HG03442 (cell line): ENCODE measurements around the gene PLEKHA6.

Experiments used
- ATAC-seq: cut with Tn5 transposase; IDR thresholded peaks from one replicate; pipeline ENCODE4 v1.9.1; 2021; ENCODE audit warnings: mild to moderate bottlenecking, moderate library complexity; ENCODE audit not compliant: unreplicated experiment

The PLEKHA6 gene

DNA sequence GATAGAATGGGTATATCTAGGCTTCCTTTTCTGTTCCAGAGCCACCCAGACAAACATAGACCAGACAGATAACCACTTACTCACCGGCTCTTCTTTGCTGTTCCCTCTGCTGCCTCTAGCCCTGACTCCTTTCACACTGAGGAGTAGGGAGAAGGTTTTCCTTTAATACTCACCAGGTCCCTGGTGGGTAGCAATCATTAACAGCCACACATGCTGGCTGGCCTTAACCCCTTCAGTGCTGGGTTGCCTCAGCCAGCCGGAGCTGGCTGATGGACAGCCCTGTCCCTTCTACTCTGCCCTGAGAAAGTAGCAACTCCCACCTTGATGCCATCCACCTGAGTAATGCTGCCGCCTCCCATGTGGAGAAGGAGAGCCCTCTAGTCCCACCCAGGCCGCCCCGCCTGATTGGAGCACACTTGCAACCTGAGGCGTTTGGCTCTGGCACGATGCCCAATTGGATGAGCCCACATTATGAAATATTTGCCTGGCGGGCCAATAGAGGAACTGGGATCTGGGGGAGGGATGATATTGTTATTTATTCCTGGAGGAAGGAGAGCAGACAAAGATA, 71.6 kb downstream of the PLEKHA6 start:
- ATAC-seq = no peak

DNA sequence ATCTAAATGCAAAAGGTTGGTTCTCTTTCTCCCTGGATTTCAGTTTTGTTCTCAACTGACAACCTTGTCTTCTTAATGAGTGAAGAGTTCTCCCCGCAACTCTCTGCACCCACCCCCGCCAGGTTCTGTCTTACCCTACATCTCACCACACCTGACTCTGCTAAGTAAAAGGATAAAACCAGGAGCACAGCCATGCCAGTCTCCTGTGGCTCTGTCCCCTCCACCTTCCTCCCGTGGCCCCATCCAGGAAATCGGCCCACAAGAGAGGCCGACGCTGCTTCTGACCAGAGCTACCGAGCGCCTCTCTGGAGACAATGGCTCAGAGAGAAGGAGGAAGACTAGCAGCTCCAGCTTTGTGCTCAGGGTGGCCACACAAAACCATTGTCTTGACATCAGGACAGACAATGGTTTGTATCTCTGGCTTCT, 72.2 kb downstream of the PLEKHA6 start:
- ATAC-seq = no peak

GRCh38 chr1:204286831-204287421, 72.8 kb downstream of the PLEKHA6 start:
- no peak for ATAC-seq

DNA sequence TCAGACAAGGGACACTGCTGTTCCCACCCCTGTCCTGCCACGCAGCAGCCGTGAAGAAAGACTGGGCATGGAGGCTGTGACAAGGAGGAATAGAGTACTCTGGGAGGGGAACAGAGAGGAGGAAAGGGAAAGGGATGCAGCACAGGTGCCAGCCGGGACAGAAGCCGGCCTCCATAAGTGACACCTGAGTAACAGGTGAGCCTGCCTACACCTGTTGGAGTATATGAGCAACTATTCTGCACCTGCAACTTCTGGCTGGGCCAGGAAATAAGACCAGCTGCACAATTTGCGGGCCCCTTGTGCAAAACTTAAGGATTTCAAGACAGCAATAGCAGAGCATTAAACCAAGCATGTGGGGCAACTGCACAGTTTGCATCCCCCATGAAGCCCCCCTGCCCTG, 73.4 kb downstream of the PLEKHA6 start:
- no peak for ATAC-seq

DNA sequence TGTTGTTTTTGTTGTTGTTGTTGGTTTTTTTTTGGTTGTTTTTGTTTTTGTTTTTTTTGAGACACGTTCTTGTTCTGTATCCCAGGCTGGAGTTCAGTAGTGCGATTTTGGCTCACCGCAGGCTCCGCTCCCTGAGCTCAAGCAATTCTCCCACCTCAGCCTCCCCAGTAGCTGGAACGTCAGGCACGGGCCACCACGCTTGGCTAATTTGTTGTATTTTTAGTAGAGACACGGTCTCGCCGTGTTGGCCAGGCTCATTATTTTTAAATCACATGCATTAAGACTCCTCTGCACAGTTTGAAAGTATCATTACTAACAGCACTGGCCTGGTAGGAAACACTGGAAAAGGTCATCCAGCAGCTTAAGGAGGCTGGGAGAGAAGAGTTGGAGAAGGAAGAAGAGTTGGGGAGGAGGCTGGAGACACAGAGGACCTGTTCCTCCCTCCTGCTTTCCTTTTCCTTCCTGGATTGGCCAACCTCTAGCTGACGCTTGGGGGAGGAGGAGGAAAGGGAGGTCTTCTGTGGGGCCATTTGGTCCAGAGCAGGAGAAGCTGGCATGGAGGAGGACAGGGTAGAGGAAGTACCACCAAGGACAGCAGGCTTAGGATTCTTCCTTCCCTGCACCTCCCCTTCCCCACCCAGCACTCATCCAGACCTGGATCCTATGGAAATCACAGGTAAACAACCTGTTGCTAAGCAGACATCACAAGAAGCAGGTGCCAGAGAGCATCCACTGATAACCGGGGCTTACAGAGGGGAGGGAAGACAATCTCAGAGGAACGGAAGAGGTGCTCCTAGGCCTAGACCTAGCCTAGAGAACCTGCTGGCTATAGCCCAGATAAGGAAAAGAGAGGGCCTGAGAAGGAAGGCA, 74.1 kb downstream of the PLEKHA6 start:
- no peak for ATAC-seq

DNA sequence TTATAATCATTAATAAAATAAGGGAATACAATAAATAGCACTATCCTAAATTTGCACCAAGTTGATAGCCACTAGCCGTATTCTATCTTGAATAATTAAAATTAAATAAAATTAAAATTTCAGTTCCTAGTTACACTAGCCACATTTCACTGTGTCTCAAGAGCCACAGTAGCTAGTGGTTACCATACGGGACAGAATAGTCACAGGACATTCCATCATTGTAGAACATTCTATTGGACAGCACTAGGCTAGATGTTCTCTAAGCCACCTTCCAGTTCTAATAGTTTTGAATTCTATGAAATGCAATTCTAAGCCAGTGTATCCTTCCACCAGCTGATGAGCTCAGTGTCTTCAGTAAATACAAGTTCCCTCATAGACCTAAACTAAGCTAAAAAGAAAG, 74.8 kb downstream of the PLEKHA6 start:
- no peak for ATAC-seq

DNA sequence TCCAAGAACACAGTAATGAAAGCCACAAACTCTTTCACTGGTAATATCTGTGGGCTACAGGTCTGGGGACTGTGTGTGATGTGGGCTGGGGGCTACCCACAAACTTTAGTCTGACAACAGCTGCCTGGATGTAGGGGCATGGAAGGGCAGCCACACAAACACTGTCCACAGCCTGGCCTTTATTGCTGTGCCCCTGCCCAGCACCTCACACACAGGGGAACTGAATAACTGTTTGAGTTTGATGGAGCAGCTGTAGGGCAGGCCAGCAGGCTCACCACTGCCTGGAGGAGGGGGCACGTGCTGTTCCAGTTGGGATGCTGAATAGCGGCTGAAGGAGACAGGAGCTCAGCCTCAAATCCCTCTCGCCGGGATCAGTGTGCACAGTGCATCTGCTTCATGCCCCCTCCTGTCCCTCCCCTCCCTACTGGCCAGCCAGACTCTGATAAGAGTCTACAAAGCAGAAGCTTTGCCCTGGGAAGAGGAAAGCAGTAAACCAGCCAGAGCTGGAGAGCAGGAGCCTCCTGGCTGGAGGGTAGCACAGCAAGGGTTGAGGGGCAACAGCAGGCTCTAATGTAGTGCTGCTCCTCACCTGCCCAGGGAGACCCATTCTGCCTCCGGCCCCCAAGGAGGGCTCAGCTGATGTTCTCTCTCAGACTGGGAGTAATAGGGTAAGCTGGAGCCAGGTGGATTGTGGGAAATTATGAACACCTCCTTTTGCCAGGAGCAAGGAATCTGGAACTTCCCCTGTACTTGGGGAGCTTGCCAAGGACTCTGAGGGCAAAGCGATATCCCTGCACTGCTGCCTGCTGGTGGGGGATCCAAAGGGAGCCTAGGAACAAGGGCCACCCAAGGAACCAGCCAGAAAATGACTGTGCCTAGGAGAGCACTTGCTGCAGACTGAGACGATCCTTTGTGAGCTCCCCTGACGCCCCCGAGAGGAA, 75.7 kb downstream of the PLEKHA6 start:
- no peak for ATAC-seq

- ATAC-seq = no peak
These were observed 76.9 kb downstream of the PLEKHA6 start for GRCh38 chr1:204282761-204283221.

DNA sequence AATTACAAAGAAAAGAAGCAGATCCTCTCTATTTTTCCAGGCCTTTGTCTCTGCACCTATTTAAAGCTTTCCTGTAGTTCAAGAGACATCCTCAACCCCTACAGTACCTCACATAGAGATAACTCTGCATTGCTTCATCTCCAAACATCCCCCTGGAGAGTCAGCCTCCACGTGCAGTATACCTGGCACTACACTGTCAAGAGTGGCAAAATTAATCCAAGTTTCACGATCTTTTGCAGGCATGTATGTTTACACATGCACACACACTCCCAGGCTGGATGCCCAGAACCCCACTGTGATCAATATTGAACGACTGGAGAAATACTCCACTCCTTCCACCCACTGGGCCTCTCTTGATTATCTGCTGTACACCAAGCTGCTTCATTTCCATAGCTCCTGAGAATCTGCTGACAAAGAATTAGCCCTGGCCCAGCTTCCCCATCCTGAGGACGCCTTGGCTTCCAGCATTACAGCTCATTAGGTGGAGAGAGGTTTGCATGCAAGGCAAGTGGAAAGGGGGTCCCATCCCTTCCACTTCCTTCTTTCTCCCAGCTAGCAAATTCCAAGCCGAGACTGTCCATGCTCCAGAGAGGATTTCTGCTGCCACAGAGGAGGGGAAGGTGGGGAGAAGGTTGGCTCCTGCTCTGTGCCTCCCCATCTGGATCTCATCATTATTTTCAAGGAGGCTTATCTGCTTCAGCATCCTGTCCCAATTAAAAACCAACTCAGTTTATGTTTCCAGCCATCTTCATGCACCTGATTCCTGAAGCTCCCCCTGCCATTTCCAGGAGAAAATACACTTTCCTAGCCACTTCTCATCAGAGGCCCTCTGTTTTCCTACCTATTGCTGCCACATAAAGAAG, 79.4 kb downstream of the PLEKHA6 start:
- ATAC-seq = no peak

- ATAC-seq = no peak
These were observed 80.8 kb downstream of the PLEKHA6 start for GRCh38 chr1:204278958-204279357.

- no peak for ATAC-seq
These were observed 81.5 kb downstream of the PLEKHA6 start for GRCh38 chr1:204278251-204278650.

GRCh38 chr1:204277563-204278219, 82.0 kb downstream of the PLEKHA6 start:
- no peak for ATAC-seq

DNA sequence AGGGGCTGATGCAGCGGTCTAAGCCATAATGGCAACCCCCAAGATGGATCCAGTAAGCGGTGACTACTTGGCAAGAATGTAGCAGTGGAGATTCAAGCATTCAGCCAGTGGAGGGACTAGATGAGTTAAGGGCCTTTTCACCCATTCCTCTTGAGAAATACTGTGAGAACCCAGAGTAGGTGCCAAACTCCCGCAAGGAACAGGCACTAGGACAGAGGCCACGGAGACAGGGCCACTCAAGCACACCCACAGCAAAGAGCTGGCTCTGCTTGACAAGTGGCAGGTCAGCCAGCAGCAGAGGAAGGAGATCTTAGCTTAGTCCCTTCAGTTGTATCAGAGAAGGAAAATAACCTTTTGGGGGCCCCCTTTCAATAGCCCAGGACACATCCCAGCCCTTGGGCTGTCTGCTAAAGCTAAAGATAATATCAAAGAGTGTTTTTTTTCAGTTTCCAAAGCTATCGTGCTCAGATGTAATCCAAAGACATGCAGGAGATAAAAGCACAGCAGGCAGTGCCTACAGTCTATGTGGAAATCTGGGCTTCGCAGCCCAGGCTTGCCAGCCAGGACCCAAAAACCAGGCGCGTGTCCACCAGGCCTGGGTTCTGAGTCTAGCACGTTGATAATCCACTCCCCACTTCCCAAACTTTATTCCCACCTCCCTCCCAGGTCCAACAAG, 83.9 kb downstream of the PLEKHA6 start:
- no peak for ATAC-seq

DNA sequence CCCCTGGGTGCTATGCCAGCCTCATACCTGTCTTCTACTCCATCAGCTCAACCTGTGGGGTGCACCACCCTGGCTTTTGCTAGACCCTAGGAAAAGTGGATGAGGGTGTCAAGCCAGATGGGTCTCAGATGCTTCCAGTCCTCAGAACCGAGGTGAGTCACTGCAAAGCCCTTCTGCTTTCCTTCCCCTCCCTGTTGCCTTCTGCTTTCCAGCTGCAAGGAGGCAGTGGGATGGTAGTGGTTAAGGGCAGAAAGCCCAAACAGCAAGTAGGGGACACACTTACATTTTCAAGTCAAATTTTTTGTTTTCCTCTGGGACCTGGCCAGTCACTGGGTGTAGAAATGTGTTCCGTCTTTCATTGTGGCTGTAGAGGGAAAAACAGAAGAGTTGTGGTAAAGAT, 85.3 kb downstream of the PLEKHA6 start:
- ATAC-seq = no peak

GRCh38 chr1:204272505-204272904, 87.2 kb downstream of the PLEKHA6 start:
- no peak for ATAC-seq

GRCh38 chr1:204271970-204272369, 87.8 kb downstream of the PLEKHA6 start:
- no peak for ATAC-seq

DNA sequence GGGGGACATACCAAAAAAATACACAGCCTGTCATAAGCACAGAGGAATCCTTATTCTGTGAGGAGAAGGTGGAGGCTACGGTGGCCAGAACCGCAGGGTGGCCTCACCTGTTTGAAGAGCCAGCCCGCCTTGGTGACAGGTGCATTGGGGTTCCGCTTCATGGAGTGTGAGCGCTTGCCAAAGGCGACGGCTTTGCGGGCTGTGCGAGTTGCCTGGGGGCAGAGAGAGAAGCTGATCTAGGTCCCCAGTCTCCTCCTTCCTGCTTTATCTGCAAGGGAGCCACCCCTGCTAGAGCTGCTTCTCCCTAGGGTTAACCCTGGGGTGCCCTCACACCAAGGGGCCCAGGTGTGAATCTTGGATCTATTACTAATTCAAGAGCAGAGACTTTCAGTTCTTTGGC, 91.6 kb downstream of the PLEKHA6 start:
- no peak for ATAC-seq

- ATAC-seq = no peak
These were observed 92.5 kb downstream of the PLEKHA6 start for GRCh38 chr1:204267191-204267601.

GRCh38 chr1:204266504-204267034, 93.2 kb downstream of the PLEKHA6 start:
- ATAC-seq = no peak
